HG03097 (cell line): ENCODE results near the gene ADPGK.

ENCODE experiments used
- ATAC-seq: cut with Tn5 transposase; IDR thresholded peaks from one replicate; pipeline ENCODE4 v1.9.1; 2021; ENCODE audit not compliant: unreplicated experiment, low FRiP score

Gene ADPGK

GRCh38 chr15:72792431-72792830 is 8.9 kb upstream of the ADPGK start:
- ATAC-seq: no peak

- ATAC-seq: no peak
Observed at GRCh38 chr15:72790302-72790910, 6.8 kb upstream of the ADPGK start.

GRCh38 chr15:72787526-72787925 is 4.0 kb upstream of the ADPGK start:
- no peak for ATAC-seq

- no peak for ATAC-seq
Observed at GRCh38 chr15:72786676-72787345, 3.3 kb upstream of the ADPGK start.

- ATAC-seq: no peak
Observed at GRCh38 chr15:72786242-72786641, 2.7 kb upstream of the ADPGK start.

GRCh38 chr15:72785841-72786240 is 2.3 kb upstream of the ADPGK start:
- no peak for ATAC-seq

GRCh38 chr15:72785432-72785831 is 1.9 kb upstream of the ADPGK start:
- no peak for ATAC-seq

- ATAC-seq: no peak
Observed at GRCh38 chr15:72784456-72784876, 908 bp upstream of the ADPGK start.

GRCh38 chr15:72783004-72783639 is 436 bp downstream of the ADPGK start:
- peak; percentile 9 for ATAC-seq

GRCh38 chr15:72782274-72783003 is 1.1 kb downstream of the ADPGK start:
- no peak for ATAC-seq

- no peak for ATAC-seq
Observed at GRCh38 chr15:72781631-72782030, 1.9 kb downstream of the ADPGK start.

- ATAC-seq: no peak
Observed at GRCh38 chr15:72778796-72779195, 4.8 kb downstream of the ADPGK start.

- ATAC-seq: no peak
Observed at GRCh38 chr15:72774696-72775383, 8.7 kb downstream of the ADPGK start.

GRCh38 chr15:72771329-72771725 is 12.2 kb downstream of the ADPGK start:
- ATAC-seq: no peak

- no peak for ATAC-seq
Observed at GRCh38 chr15:72770673-72771328, 12.8 kb downstream of the ADPGK start.

GRCh38 chr15:72766780-72767179 is 16.8 kb downstream of the ADPGK start:
- ATAC-seq: no peak

GRCh38 chr15:72766025-72766424 is 17.5 kb downstream of the ADPGK start:
- ATAC-seq: no peak

GRCh38 chr15:72764656-72765055 is 18.9 kb downstream of the ADPGK start:
- no peak for ATAC-seq

GRCh38 chr15:72760590-72761260 is 22.8 kb downstream of the ADPGK start:
- ATAC-seq: no peak

GRCh38 chr15:72758182-72758581 is 25.4 kb downstream of the ADPGK start:
- ATAC-seq: no peak
